K562 (cell line): ENCODE results near the gene SOCS4. TPM values are rescaled to one million over a fixed set of nuclear protein-coding genes. Genes with fewer than 3 reads are reported as not detected.

Experiments used
- CAMTA2 ChIP-seq: fragments of 250-450 bp; sonication (Bioruptor Pico); conservative IDR thresholded peaks from 2 replicates; pipeline ENCODE4 v1.5.1; 2022
- FOS ChIP-seq: IDR thresholded peaks from 3 replicates; pipeline ENCODE4 v1.6.1; 2011; ENCODE audit not compliant: insufficient read length; ENCODE audit errors: extremely low read depth
- FOXJ3 ChIP-seq: sonication (generic); formaldehyde crosslinking; IDR thresholded peaks from 2 replicates; pipeline ENCODE4 v1.4.0; 2020; ENCODE audit warnings: mild to moderate bottlenecking, missing genetic modification reagents
- GABPA ChIP-seq: fragments of 200-800 bp; sonication (Bioruptor generic); conservative IDR thresholded peaks from 2 replicates; pipeline ENCODE4 v1.6.1; 2016; ENCODE audit warnings: low read depth, missing genetic modification characterization, missing compliant biosample characterization
- KAT8 ChIP-seq: fragments of 450-650 bp; IDR thresholded peaks from 2 replicates; pipeline ENCODE4 v1.6.1; 2016; ENCODE audit warnings: low read depth, mild to moderate bottlenecking
- KLF6 ChIP-seq: fragments of 250-450 bp; sonication (Bioruptor Pico); IDR thresholded peaks from 2 replicates; pipeline ENCODE4 v1.4.0; 2020; ENCODE audit warnings: mild to moderate bottlenecking, moderate library complexity, borderline replicate concordance
- NCOA1 ChIP-seq: fragments of 450-650 bp; IDR thresholded peaks from 2 replicates; pipeline ENCODE4 v1.6.1; 2016; ENCODE audit warnings: low read depth
- NFRKB ChIP-seq: fragments of 450-650 bp; IDR thresholded peaks from 2 replicates; pipeline ENCODE4 v1.6.1; 2016; ENCODE audit warnings: low read depth
- OTX1 ChIP-seq: fragments of 450-650 bp; formaldehyde crosslinking; IDR thresholded peaks from 2 replicates; pipeline ENCODE4 v1.4.0; 2022; ENCODE audit warnings: mild to moderate bottlenecking
- SMARCE1 ChIP-seq: fragments of 450-650 bp; IDR thresholded peaks from 2 replicates; pipeline ENCODE4 v1.7.1; 2016; ENCODE audit warnings: mild to moderate bottlenecking
- SOX6 ChIP-seq: fragments of 450-650 bp; IDR thresholded peaks from 2 replicates; pipeline ENCODE4 v1.6.1; 2014; ENCODE audit warnings: mild to moderate bottlenecking
- SREBF2 ChIP-seq: sonication (generic); formaldehyde crosslinking; IDR thresholded peaks from 2 replicates; pipeline ENCODE4 v1.4.0; 2020; ENCODE audit warnings: mild to moderate bottlenecking, missing genetic modification reagents
- TARDBP ChIP-seq: fragments of 450-650 bp; IDR thresholded peaks from 2 replicates; pipeline ENCODE4 v1.6.1; 2016
- U2AF1 ChIP-seq: fragments of 200-400 bp; formaldehyde crosslinking; optimal IDR thresholded peaks from 2 replicates; pipeline ENCODE3; 2017; ENCODE audit warnings: mild to moderate bottlenecking, low read depth, low read length, moderate library complexity
- XRCC5 ChIP-seq: fragments of 200-400 bp; formaldehyde crosslinking; IDR thresholded peaks from 2 replicates; pipeline ENCODE4 v1.6.1; 2017; ENCODE audit warnings: low read depth, mild to moderate bottlenecking, low read length
- ZBTB17 ChIP-seq: fragments of 450-650 bp; formaldehyde crosslinking; IDR thresholded peaks from 2 replicates; pipeline ENCODE4 v1.4.0; 2020; ENCODE audit warnings: mild to moderate bottlenecking
- ZNF23 ChIP-seq: fragments of 250-450 bp; sonication (Bioruptor Pico); IDR thresholded peaks from 2 replicates; pipeline ENCODE4 v1.4.0; 2020; ENCODE audit warnings: mild to moderate bottlenecking
- ZNF561 ChIP-seq: fragments of 450-650 bp; formaldehyde crosslinking; conservative IDR thresholded peaks from 2 replicates; pipeline ENCODE4 v1.4.0; 2020; ENCODE audit warnings: mild to moderate bottlenecking, moderate library complexity
- ZNF696 ChIP-seq: fragments of 250-450 bp; sonication (Bioruptor Pico); conservative IDR thresholded peaks from 2 replicates; pipeline ENCODE4 v1.4.0; 2020; ENCODE audit warnings: mild to moderate bottlenecking, moderate library complexity
- polyA plus RNA-seq, 8 experiments: library from polyadenylated mRNA; depleted of rRNA in 4 of 8; stranded (reverse) in 5 of 8; unstranded in 3 of 8; fragments of >200 nt; fragmentation: Nextera tagmentation in 2 of 8; fragmentation: Illumina TruSeq in 1 of 8; extraction: Ambion mirVana in 2 of 8; extraction: Trizol in 1 of 8; gene quantifications; 2 replicates each; pipeline versions ENCODE4 v1.2.1 to v1.2.3, GENCODE V29; 2011 to 2014; ENCODE audit warnings: inconsistent platforms in 1 of 8, missing spikeins in 1 of 8
- total RNA-seq, 7 experiments: library from RNA; depleted of rRNA in 6 of 7; stranded (reverse); fragments of >200 nt in 6 of 7; fragmentation: Illumina TruSeq in 2 of 7; extraction: Trizol in 2 of 7; gene quantifications; 2 replicates each; pipeline versions ENCODE4 v1.2.1 to v1.2.3, GENCODE V29; 2011 to 2021; ENCODE audit warnings: low replicate concordance in 1 of 7
- TF ChIP-seq, protein P1 (sequence below): fragments of 250-450 bp; sonication (Bioruptor Pico); IDR thresholded peaks from 2 replicates; pipeline ENCODE4 v1.4.0; 2020
- TF ChIP-seq, protein P2 (sequence below): fragments of 250-450 bp; sonication (Bioruptor Pico); IDR thresholded peaks from 2 replicates; pipeline ENCODE4 v1.8.0; 2021; ENCODE audit warnings: borderline replicate concordance, mild to moderate bottlenecking, moderate library complexity; ENCODE audit not compliant: poor library complexity, severe bottlenecking
- TF ChIP-seq, protein P3 (sequence below): fragments of 150-350 bp; conservative IDR thresholded peaks from 2 replicates; pipeline ENCODE4 v1.6.1; 2014; ENCODE audit warnings: low read length

Gene SOCS4
- total and polyA plus RNA-seq, 9 of the 15 experiments (the other 6 are each of a cell fraction or from before 2014, with no cell fraction given), result 2.6 to 12.7 (median 9.7) TPM

DNA sequence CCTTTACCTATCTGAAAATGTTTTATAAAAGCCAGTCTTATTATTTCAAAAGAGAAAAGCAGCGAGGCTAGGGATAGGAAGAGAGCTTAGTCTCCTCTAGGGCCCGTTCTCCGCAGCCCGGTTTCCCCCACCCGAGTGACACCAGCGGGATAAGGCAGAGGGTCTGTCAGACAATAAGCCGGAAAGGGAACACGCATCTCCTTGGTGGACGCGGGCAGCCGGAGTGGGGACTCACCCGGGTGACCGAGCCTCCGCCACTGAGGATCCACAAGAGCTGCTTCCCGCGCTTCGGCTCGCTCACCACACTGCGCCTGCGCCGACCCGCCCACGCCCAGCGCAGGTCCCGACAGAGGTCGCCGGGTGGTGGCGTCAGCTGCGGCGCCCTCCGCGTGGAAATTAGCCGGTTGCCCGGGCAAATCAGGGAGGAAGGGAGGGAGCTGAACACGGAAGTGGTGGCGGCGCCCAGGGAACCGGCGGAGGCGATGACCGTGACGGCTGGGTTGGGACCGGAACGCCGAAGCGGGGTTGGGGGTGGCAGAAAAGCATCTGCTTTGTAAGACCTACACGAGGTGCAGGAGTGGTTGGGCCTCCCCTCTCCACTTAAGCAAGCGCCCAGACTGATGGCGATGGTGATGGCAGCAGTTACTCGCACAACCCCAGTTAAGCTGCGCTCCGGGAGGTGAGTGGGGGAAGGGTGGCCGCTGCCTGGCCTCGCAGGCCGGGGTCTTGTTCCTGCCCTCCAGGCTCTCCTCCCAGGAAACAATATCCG is at the start of gene SOCS4, which contains the start of gene WDHD1 (continued):
- TF ChIP-seq, protein P1, sequence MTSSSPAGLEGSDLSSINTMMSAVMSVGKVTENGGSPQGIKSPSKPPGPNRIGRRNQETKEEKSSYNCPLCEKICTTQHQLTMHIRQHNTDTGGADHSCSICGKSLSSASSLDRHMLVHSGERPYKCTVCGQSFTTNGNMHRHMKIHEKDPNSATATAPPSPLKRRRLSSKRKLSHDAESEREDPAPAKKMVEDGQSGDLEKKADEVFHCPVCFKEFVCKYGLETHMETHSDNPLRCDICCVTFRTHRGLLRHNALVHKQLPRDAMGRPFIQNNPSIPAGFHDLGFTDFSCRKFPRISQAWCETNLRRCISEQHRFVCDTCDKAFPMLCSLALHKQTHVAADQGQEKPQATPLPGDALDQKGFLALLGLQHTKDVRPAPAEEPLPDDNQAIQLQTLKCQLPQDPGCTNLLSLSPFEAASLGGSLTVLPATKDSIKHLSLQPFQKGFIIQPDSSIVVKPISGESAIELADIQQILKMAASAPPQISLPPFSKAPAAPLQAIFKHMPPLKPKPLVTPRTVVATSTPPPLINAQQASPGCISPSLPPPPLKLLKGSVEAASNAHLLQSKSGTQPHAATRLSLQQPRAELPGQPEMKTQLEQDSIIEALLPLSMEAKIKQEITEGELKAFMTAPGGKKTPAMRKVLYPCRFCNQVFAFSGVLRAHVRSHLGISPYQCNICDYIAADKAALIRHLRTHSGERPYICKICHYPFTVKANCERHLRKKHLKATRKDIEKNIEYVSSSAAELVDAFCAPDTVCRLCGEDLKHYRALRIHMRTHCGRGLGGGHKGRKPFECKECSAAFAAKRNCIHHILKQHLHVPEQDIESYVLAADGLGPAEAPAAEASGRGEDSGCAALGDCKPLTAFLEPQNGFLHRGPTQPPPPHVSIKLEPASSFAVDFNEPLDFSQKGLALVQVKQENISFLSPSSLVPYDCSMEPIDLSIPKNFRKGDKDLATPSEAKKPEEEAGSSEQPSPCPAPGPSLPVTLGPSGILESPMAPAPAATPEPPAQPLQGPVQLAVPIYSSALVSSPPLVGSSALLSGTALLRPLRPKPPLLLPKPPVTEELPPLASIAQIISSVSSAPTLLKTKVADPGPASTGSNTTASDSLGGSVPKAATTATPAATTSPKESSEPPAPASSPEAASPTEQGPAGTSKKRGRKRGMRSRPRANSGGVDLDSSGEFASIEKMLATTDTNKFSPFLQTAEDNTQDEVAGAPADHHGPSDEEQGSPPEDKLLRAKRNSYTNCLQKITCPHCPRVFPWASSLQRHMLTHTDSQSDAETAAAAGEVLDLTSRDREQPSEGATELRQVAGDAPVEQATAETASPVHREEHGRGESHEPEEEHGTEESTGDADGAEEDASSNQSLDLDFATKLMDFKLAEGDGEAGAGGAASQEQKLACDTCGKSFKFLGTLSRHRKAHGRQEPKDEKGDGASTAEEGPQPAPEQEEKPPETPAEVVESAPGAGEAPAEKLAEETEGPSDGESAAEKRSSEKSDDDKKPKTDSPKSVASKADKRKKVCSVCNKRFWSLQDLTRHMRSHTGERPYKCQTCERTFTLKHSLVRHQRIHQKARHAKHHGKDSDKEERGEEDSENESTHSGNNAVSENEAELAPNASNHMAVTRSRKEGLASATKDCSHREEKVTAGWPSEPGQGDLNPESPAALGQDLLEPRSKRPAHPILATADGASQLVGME (CRISPR knock-in tag), result no peak
- TF ChIP-seq, protein P2, sequence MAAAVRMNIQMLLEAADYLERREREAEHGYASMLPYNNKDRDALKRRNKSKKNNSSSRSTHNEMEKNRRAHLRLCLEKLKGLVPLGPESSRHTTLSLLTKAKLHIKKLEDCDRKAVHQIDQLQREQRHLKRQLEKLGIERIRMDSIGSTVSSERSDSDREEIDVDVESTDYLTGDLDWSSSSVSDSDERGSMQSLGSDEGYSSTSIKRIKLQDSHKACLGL (CRISPR knock-in tag), result peak; percentile 15
- TF ChIP-seq TARDBP, result no peak
- no peak for TF ChIP-seq ZNF23 (CRISPR knock-in tag)
- no peak for TF ChIP-seq ZNF696
- no peak for TF ChIP-seq SREBF2
- no peak for TF ChIP-seq NCOA1
- TF ChIP-seq NFRKB, result peak; percentile 59; the same call in 1 of the 2 replicates
- TF ChIP-seq KAT8, result no peak
- TF ChIP-seq U2AF1, result no peak
- TF ChIP-seq ZBTB17 (CRISPR knock-in tag), result 0 out of 2 replicates have a peak, but pooled peaks have one; percentile 42
- TF ChIP-seq, protein P3, sequence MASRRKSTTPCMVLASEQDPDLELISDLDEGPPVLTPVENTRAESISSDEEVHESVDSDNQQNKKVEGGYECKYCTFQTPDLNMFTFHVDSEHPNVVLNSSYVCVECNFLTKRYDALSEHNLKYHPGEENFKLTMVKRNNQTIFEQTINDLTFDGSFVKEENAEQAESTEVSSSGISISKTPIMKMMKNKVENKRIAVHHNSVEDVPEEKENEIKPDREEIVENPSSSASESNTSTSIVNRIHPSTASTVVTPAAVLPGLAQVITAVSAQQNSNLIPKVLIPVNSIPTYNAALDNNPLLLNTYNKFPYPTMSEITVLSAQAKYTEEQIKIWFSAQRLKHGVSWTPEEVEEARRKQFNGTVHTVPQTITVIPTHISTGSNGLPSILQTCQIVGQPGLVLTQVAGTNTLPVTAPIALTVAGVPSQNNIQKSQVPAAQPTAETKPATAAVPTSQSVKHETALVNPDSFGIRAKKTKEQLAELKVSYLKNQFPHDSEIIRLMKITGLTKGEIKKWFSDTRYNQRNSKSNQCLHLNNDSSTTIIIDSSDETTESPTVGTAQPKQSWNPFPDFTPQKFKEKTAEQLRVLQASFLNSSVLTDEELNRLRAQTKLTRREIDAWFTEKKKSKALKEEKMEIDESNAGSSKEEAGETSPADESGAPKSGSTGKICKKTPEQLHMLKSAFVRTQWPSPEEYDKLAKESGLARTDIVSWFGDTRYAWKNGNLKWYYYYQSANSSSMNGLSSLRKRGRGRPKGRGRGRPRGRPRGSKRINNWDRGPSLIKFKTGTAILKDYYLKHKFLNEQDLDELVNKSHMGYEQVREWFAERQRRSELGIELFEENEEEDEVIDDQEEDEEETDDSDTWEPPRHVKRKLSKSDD, result no peak
- TF ChIP-seq GABPA (tag), result peak; percentile 81
- TF ChIP-seq FOXJ3 (CRISPR knock-in tag), result no peak
- TF ChIP-seq CAMTA2 (CRISPR knock-in tag), result no peak
- no peak for TF ChIP-seq ZNF561 (CRISPR knock-in tag)
- no peak for TF ChIP-seq SMARCE1
- no peak for TF ChIP-seq KLF6 (CRISPR knock-in tag)
- 0 out of 2 replicates have a peak, but pooled peaks have one; percentile 34 for TF ChIP-seq SOX6
- no peak for TF ChIP-seq OTX1 (CRISPR knock-in tag)
- no peak for TF ChIP-seq XRCC5
- no peak for TF ChIP-seq FOS
